Left ventricle myocardium inferior (tissue), 1 donor: ENCODE measurements around the gene AMPD1. TPM values are rescaled to one million over a fixed set of nuclear protein-coding genes. Genes with fewer than 3 reads are reported as not detected.

ENCODE experiments used
- DNase-seq: peaks from one replicate; pipeline ENCODE4 v3.0.0-alpha.2; 2020
- H3K27ac ChIP-seq: fragments of 200-600 bp; replicated peaks from 2 replicates; pipeline ENCODE4 v1.8.0; 2021
- H3K27me3 ChIP-seq: fragments of 200-600 bp; 2 replicates; pipeline ENCODE4 v1.8.0; 2021; ENCODE audit warnings: low read depth
- H3K36me3 ChIP-seq: fragments of 200-600 bp; 2 replicates; pipeline ENCODE4 v1.8.0; 2021
- H3K4me1 ChIP-seq: fragments of 200-600 bp; 2 replicates; pipeline ENCODE4 v1.8.0; 2021
- H3K4me3 ChIP-seq: fragments of 200-600 bp; 2 replicates; pipeline ENCODE4 v1.8.0; 2021; ENCODE audit warnings: mild to moderate bottlenecking, moderate library complexity
- H3K9me3 ChIP-seq: fragments of 200-600 bp; replicated peaks from 2 replicates; pipeline ENCODE4 v1.8.0; 2021
- intact Hi-C: fragments of 100-400 bp; cut with micrococcal nuclease; formaldehyde crosslinking; loops from one replicate; pipeline ENCODE4 v1.11.0; 2022
- total RNA-seq: library from RNA; stranded (reverse); fragmentation: NEBNext Ultra II Directional; extraction: Animal tissue kit (Norgen Biotek cat#: 25700); gene quantifications from one replicate; pipeline ENCODE4 v1.2.1, GENCODE V29; 2021
- TF ChIP-seq, protein P1 (sequence below): fragments of 200-600 bp; IDR thresholded peaks from 2 replicates; pipeline ENCODE4 v1.8.0; 2021; ENCODE audit warnings: antibody characterized with exemption, mild to moderate bottlenecking, borderline replicate concordance
- donor health status: DM: no; HTN: yes; CAD: no; lungs with severe emphysema.

Gene AMPD1
- total RNA-seq, 1 donor from 2014 or later: not detected

DNA sequence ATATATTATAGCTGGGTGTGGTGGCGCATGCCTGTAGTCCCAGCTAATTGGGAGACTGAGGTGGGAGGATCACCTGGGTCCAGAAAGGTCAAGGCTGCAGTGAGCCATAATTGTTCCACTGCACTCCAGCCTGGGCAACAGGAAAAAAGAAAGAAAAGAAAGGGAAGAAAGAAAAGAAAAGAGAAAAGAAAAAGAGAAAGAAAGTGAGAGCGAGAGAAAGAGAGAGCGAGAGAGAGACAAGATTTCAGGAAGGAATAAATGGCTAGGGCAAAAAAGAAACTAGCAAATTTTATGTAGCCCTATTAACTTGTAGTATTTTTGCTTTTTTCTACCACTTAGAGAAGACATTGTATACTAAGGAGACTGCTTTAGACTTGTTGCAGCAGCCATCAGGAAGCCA lies 15.0 kb upstream of the AMPD1 start:
- Histone ChIP-seq H3K36me3 (peaks cover 85% of the 10 kb centered on the region), H3K4me3 (no peak overlapping the region), H3K27ac (no peak overlapping the region), H3K4me1 (peaks cover 24% of the 10 kb centered on the region), H3K27me3 (no peaks in the 10 kb centered on the region), H3K9me3 (no peaks in the 10 kb centered on the region)
- DNase-seq: no peak
- TF ChIP-seq, protein P1, sequence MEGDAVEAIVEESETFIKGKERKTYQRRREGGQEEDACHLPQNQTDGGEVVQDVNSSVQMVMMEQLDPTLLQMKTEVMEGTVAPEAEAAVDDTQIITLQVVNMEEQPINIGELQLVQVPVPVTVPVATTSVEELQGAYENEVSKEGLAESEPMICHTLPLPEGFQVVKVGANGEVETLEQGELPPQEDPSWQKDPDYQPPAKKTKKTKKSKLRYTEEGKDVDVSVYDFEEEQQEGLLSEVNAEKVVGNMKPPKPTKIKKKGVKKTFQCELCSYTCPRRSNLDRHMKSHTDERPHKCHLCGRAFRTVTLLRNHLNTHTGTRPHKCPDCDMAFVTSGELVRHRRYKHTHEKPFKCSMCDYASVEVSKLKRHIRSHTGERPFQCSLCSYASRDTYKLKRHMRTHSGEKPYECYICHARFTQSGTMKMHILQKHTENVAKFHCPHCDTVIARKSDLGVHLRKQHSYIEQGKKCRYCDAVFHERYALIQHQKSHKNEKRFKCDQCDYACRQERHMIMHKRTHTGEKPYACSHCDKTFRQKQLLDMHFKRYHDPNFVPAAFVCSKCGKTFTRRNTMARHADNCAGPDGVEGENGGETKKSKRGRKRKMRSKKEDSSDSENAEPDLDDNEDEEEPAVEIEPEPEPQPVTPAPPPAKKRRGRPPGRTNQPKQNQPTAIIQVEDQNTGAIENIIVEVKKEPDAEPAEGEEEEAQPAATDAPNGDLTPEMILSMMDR: no peak
- intact Hi-C loops: no loop called here

DNA sequence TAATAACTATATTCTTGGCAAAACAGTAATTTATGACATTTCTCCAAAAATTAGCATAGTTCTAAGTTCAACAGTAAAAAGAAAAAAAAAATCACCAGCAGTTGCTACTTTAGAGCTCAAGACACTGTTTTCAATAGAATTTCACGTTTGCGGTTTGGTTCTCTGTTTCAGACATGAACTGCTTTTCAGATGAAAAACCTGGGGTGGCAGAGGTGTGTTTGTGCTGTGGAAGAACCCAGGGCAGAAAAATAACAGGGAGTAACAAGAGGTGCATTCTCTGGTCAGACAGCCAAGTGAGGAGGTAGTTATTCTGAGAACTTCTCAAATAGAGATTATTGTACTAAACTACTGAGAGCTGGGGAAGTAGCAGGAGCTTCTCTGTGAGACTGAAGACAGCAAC lies 12.3 kb upstream of the AMPD1 start:
- intact Hi-C loops: no loop called here
- no peaks in the 10 kb centered on the region for H3K27me3 ChIP-seq
- H3K4me3 ChIP-seq: no peak overlapping the region
- H3K4me1 ChIP-seq: no peaks in the 10 kb centered on the region
- DNase-seq: no peak
- TF ChIP-seq, protein P1: no peak
- H3K36me3 ChIP-seq: peaks cover 75% of the 10 kb centered on the region
- H3K9me3 ChIP-seq: no peaks in the 10 kb centered on the region
- H3K27ac ChIP-seq: no peak overlapping the region

DNA sequence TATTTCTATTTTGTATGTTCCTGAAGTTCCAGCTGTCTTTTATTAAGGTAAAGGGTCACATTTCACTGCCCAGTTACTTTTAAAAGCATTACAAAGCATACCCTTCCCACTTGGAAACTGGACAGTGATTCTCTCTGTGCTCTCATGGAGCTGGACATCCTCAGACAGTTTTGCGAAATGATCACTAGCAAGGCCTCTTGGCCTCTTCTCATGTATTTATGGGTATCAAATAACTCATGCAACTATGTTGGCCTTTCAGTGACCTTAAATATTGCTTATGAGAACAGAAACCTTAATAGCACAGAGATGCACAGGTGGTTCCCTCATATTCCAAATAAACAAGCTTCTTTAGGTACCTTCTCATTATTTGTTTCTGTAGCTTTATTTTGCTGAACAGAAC lies 7.9 kb upstream of the AMPD1 start:
- H3K9me3 ChIP-seq: no peaks in the 10 kb centered on the region
- no peak for DNase-seq
- TF ChIP-seq, protein P1: no peak
- H3K27ac ChIP-seq: no peak overlapping the region
- H3K4me3 ChIP-seq: no peak overlapping the region
- no peaks in the 10 kb centered on the region for H3K27me3 ChIP-seq
- intact Hi-C loops: no loop called here
- no peaks in the 10 kb centered on the region for H3K4me1 ChIP-seq
- H3K36me3 ChIP-seq: peaks cover 35% of the 10 kb centered on the region

DNA sequence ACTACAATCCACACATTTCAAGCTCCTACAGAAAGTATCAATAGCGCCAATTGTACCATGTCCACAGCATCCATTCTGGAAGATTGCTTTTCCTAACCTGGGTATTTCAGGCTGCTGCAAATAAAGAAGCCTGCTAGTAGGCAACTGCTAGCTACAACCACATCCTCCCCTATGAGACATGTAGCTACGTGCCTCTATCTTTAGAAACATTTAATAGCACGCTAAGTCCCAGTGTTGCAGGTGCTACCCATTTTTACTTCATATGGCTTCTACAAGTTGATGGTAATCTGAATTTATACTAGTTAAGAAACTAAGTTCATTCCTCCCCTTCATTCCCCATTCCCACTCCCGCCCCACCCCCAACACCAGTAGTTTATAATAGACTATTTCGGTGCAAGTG lies 7.4 kb upstream of the AMPD1 start:
- TF ChIP-seq, protein P1: no peak
- Histone ChIP-seq H3K27ac (no peak overlapping the region), H3K4me3 (no peak overlapping the region), H3K36me3 (peaks cover 30% of the 10 kb centered on the region), H3K9me3 (no peaks in the 10 kb centered on the region), H3K27me3 (no peaks in the 10 kb centered on the region), H3K4me1 (no peaks in the 10 kb centered on the region)
- intact Hi-C loops: no loop called here
- no peak for DNase-seq

DNA sequence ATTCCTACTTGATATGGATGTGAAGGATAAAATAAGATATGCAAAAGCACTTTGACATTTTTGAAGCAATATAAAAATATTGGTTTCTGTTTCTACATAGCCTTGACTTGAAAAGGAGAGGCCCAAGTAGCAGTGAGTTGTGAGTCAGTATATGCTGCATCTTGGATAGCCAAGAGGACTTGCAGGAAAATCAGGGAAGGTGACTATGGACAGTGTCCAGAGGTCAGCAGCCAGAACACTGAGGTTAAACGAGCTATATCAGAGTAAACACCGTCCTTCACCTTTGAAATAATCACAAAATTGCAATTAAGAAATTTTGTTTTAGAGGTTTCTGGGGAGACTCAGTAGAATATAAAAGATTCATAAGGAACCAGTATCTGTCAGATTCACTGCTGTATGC lies 6.6 kb upstream of the AMPD1 start:
- no peaks in the 10 kb centered on the region for H3K27me3 ChIP-seq
- TF ChIP-seq, protein P1: no peak
- H3K9me3 ChIP-seq: no peaks in the 10 kb centered on the region
- peaks cover 22% of the 10 kb centered on the region for H3K36me3 ChIP-seq
- no peak overlapping the region for H3K4me3 ChIP-seq
- H3K27ac ChIP-seq: no peak overlapping the region
- no peak for DNase-seq
- intact Hi-C loops: no loop called here
- no peaks in the 10 kb centered on the region for H3K4me1 ChIP-seq
